ENCODE results near the gene OR4X1.
"Not testable (repeated sequence)": the region's sequence is repeated elsewhere in the genome, so short reads cannot be mapped to it uniquely, and the experiment has no call there.

The OR4X1 gene

GRCh38 chr11:48263423-48263911, at the start of gene OR4X1:
Gene OR4X1, plus strand, starts transcription at chr11:48263861. Its CDS starts 0 bp downstream, at chr11:48263861.
- TF ChIP-seq, protein P1, sequence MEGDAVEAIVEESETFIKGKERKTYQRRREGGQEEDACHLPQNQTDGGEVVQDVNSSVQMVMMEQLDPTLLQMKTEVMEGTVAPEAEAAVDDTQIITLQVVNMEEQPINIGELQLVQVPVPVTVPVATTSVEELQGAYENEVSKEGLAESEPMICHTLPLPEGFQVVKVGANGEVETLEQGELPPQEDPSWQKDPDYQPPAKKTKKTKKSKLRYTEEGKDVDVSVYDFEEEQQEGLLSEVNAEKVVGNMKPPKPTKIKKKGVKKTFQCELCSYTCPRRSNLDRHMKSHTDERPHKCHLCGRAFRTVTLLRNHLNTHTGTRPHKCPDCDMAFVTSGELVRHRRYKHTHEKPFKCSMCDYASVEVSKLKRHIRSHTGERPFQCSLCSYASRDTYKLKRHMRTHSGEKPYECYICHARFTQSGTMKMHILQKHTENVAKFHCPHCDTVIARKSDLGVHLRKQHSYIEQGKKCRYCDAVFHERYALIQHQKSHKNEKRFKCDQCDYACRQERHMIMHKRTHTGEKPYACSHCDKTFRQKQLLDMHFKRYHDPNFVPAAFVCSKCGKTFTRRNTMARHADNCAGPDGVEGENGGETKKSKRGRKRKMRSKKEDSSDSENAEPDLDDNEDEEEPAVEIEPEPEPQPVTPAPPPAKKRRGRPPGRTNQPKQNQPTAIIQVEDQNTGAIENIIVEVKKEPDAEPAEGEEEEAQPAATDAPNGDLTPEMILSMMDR (IDR thresholded peaks at IDR 0.05; ENCODE audit: low read depth, low read length, missing control alignments), result no peak
- no peak within 1 kb of the TSS for H3K4me3 ChIP-seq (ENCODE audit: low read depth, low read length)
- DNase-seq (ENCODE audit: low read depth), result no peak

- no peak for DNase-seq (ENCODE audit: low read depth)
- H3K4me3 ChIP-seq (ENCODE audit: low read depth, low read length), result no peak within 1 kb of the TSS
- TF ChIP-seq, protein P1 (IDR thresholded peaks at IDR 0.05; ENCODE audit: low read depth, low read length, missing control alignments), result no peak
Measured at GRCh38 chr11:48216510-48216909, 47.2 kb upstream of the OR4X1 start, which contains the start of gene OR4B1. Gene OR4B1, plus strand, starts transcription at chr11:48216810. Its CDS starts 0 bp downstream, at chr11:48216810.

- no peak for DNase-seq (ENCODE audit: low read depth)
- no peak overlapping the region for H3K4me3 ChIP-seq (ENCODE audit: low read depth, low read length)
- TF ChIP-seq, protein P1 (IDR thresholded peaks at IDR 0.05; ENCODE audit: low read depth, low read length, missing control alignments), result no peak
Measured at GRCh38 chr11:48228761-48229160, 34.9 kb upstream of the OR4X1 start.

DNA sequence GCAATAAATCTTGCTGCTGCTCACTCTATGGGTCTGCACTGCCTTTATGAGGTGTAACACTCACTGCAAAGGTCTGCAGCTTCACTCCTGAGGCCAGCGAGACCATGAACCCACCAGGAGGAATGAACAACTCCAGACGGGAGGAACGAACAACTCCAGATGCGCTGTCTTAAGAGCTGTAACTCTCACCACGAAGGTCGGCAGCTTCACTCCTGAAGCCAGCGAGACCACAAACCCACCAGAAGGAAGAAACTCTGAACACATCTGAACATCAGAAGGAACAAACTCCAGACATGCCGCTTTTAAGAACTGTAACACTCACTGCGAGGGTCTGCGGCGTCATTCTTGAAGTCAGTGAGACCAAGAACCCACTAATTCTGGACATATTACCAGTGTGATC, 33.6 kb upstream of the OR4X1 start:
- not testable (repeated sequence) for H3K4me3 ChIP-seq (ENCODE audit: low read depth, low read length); DNase-seq (ENCODE audit: low read depth)

GRCh38 chr11:48237727-48238126, 25.9 kb upstream of the OR4X1 start:
- TF ChIP-seq, protein P1 (IDR thresholded peaks at IDR 0.05; ENCODE audit: low read depth, low read length, missing control alignments), result no peak

GRCh38 chr11:48242501-48242900, 21.2 kb upstream of the OR4X1 start:
- DNase-seq (ENCODE audit: low read depth), result no peak
- no peak overlapping the region for H3K4me3 ChIP-seq (ENCODE audit: low read depth, low read length)
- TF ChIP-seq, protein P1 (IDR thresholded peaks at IDR 0.05; ENCODE audit: low read depth, low read length, missing control alignments), result no peak

More at GRCh38 chr11:48237727-48238126, 25.9 kb upstream of the OR4X1 start:
- no peak overlapping the region for H3K4me3 ChIP-seq (ENCODE audit: low read depth, low read length)
- no peak for DNase-seq (ENCODE audit: low read depth)

DNA sequence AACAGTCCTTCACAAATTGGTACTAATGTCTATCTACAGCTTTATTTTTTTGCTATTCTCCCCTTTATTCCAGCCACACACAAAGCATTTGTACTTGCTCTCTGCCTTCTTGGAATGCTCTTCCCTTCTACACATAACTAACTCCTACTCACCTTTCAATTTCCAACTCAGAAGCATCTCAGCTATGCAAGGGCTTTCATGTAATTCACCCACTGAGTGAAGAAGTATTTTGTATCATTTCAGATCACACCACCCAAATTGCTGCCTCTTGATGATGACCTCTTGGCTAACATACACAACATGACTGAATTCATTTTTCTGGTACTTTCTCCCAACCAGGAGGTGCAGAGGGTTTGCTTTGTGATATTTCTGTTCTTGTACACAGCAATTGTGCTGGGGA, 18.9 kb upstream of the OR4X1 start, which contains the start of gene OR4X2:
Gene OR4X2 (plus strand): TSS at position 301 of the 400 bp plus-strand sequence. CDS start 0 bp downstream, at position 301.
- H3K4me3 ChIP-seq (ENCODE audit: low read depth, low read length), result no peak within 1 kb of the TSS
- TF ChIP-seq, protein P1 (IDR thresholded peaks at IDR 0.05; ENCODE audit: low read depth, low read length, missing control alignments), result no peak
- DNase-seq (ENCODE audit: low read depth), result no peak

Data from GM12864 (cell line).